Endothelial cell of umbilical vein (primary cell): ENCODE results near the gene RNF217. TPM values are rescaled to one million over a fixed set of nuclear protein-coding genes. Genes with fewer than 3 reads are reported as not detected.
A peak's percentile ranks its signal among the peaks of the same experiment; 100 is the strongest.

ENCODE experiments used
- BruUV-seq: library from RNA; stranded (reverse); fragments of 400-500 nt; replicated peaks from 2 replicates; lab custom pipeline; 2021; lab: Mats Ljungman, UMichigan
- CTCF ChIA-PET: fragments of 300-600, 350-600 bp; sonication (Branson Sonifier 250); formaldehyde crosslinking; loops from one replicate; lab custom pipeline; 2021; ENCODE audit warnings: antibody characterized with exemption, inconsistent platforms; lab: Charles Lee
- POLR2A ChIA-PET: fragments of 300-600, 350-600 bp; sonication (Branson Sonifier 250); formaldehyde crosslinking; loops from one replicate; lab custom pipeline; 2021; ENCODE audit warnings: antibody characterized with exemption, inconsistent platforms; lab: Charles Lee
- DNase-seq: peaks from one replicate; pipeline ENCODE4 v3.0.0-alpha.2; 2011; ENCODE audit warnings: low read depth, low spot score
- FAIRE-seq: peaks from 2 replicates; lab custom pipeline; 2011; peaks lifted over from hg19 to GRCh38; lab: Jason Lieb, UNC
- H2AFZ ChIP-seq: 2 replicates; pipeline ENCODE4 v1.6.0; 2012; ENCODE audit warnings: low read depth, low read length, control low read depth, inconsistent platforms
- H3K27ac ChIP-seq: 2 replicates; pipeline ENCODE4 v1.5.1; 2011; ENCODE audit warnings: low read depth, mild to moderate bottlenecking, control low read depth, low read length, moderate library complexity; ENCODE audit not compliant: insufficient read depth
- H3K27me3 ChIP-seq, 2 experiments: 2 replicates each; pipeline versions ENCODE4 v1.6.0 to v1.6.1; 2011; ENCODE audit warnings: low read length in 2 of 2, mixed read lengths in 1 of 2; ENCODE audit not compliant: control insufficient read depth in 2 of 2, insufficient read depth in 2 of 2
- H3K36me3 ChIP-seq, 2 experiments: 2 replicates in 1 of 2; 3 replicates in 1 of 2; pipeline ENCODE4 v1.5.1; 2011; ENCODE audit warnings: low read length in 2 of 2, mild to moderate bottlenecking in 1 of 2, moderate library complexity in 1 of 2; ENCODE audit not compliant: control insufficient read depth in 2 of 2, insufficient read depth in 2 of 2; ENCODE audit errors: extremely low read depth in 1 of 2
- H3K4me1 ChIP-seq: 3 replicates; pipeline ENCODE4 v1.5.1; 2011; ENCODE audit warnings: mild to moderate bottlenecking, low read length; ENCODE audit not compliant: control insufficient read depth, insufficient read depth; ENCODE audit errors: extremely low read depth
- H3K4me2 ChIP-seq: 2 replicates; pipeline ENCODE4 v1.6.1; 2011; ENCODE audit warnings: low read length, control low read depth, mixed read lengths; ENCODE audit not compliant: insufficient read depth
- H3K4me3 ChIP-seq, 3 experiments: fragments of 200-600 bp in 1 of 3; sonication (generic), shearing (Covaris generic) in 1 of 3; replicated peaks in 1 of 3; 2 replicates each; pipeline ENCODE4 v1.5.1; 2011 to 2016; ENCODE audit warnings: control low read depth in 3 of 3, low read length in 3 of 3, mild to moderate bottlenecking in 2 of 3, inconsistent platforms in 1 of 3, low read depth in 1 of 3, moderate library complexity in 1 of 3; ENCODE audit not compliant: insufficient read depth in 1 of 3
- H3K79me2 ChIP-seq: 2 replicates; pipeline ENCODE4 v1.6.0; 2012; ENCODE audit warnings: low read length, inconsistent platforms; ENCODE audit not compliant: control insufficient read depth, insufficient read depth
- H3K9ac ChIP-seq: replicated peaks from 2 replicates; pipeline ENCODE3; 2011; ENCODE audit warnings: low read length, control low read depth; ENCODE audit not compliant: insufficient read depth; ENCODE audit errors: extremely low read depth
- H3K9me1 ChIP-seq: replicated peaks from 3 replicates; pipeline ENCODE4 v1.6.0; 2011; ENCODE audit warnings: mild to moderate bottlenecking, low read length; ENCODE audit not compliant: control insufficient read depth, insufficient read depth; ENCODE audit errors: extremely low read depth
- H3K9me3 ChIP-seq: replicated peaks from 2 replicates; pipeline ENCODE4 v1.5.1; 2012; ENCODE audit warnings: low read length, inconsistent platforms; ENCODE audit not compliant: control insufficient read depth, insufficient read depth
- H4K20me1 ChIP-seq: replicated peaks from 2 replicates; pipeline ENCODE3; 2011; ENCODE audit warnings: mild to moderate bottlenecking, low read length; ENCODE audit not compliant: control insufficient read depth, insufficient read depth; ENCODE audit errors: extremely low read depth
- EZH2 ChIP-seq: IDR thresholded peaks from 2 replicates; pipeline ENCODE4 v1.6.1; 2012; ENCODE audit warnings: borderline replicate concordance, low read depth, mild to moderate bottlenecking, moderate library complexity, low read length, inconsistent platforms; ENCODE audit not compliant: severe bottlenecking
- FOS ChIP-seq: IDR thresholded peaks from 2 replicates; pipeline ENCODE4 v1.6.1; 2011; ENCODE audit warnings: mild to moderate bottlenecking, low read length, moderate library complexity, borderline replicate concordance; ENCODE audit not compliant: insufficient read depth
- JUN ChIP-seq: IDR thresholded peaks from 2 replicates; pipeline ENCODE4 v1.6.1; 2011; ENCODE audit warnings: borderline replicate concordance, low read depth; ENCODE audit not compliant: insufficient read length, insufficient read depth
- MYC ChIP-seq: IDR thresholded peaks from one replicate; pipeline ENCODE4 v1.6.1; 2011; ENCODE audit warnings: mild to moderate bottlenecking, low read depth, low read length
- POLR2A ChIP-seq: IDR thresholded peaks from 2 replicates; pipeline ENCODE4 v1.6.1; 2012; ENCODE audit warnings: low read depth, mild to moderate bottlenecking, control low read depth, low read length
- POLR2AphosphoS5 ChIP-seq: IDR thresholded peaks from 2 replicates; pipeline ENCODE4 v1.6.1; 2012; ENCODE audit warnings: low read depth, mild to moderate bottlenecking, control low read depth, low read length, moderate library complexity; ENCODE audit not compliant: insufficient read depth
- dilution Hi-C: fragments of 300-500 bp; cut with MboI; formaldehyde crosslinking; loops from one replicate; pipeline ENCODE4 v1.15.0; 2019; ENCODE audit warnings: low sequenced_read_pairs; ENCODE audit not compliant: extremely low pct_ligation_motif_present
- intact Hi-C: fragments of 100-400 bp; cut with micrococcal nuclease; formaldehyde crosslinking; loops from one replicate; pipeline ENCODE4 v1.10.0; 2022
- polyA plus RNA-seq, 4 experiments: library from polyadenylated mRNA; depleted of rRNA in 3 of 4; stranded (reverse) in 3 of 4; unstranded in 1 of 4; fragments of >200 nt; gene quantifications; 2 replicates each; pipeline versions ENCODE4 v1.2.1 to v1.2.3, GENCODE V29; 2011 to 2012; ENCODE audit warnings: missing spikeins in 1 of 4
- total RNA-seq: library from RNA; stranded (reverse); gene quantifications from 2 replicates; pipeline ENCODE4 v1.2.3, GENCODE V29; 2021
- TF ChIP-seq, protein P1 (sequence below): IDR thresholded peaks from 2 replicates; pipeline ENCODE4 v1.6.1; 2011; ENCODE audit not compliant: insufficient read depth, insufficient read length

RNF217 gene
- total and polyA plus RNA-seq, 2 donors (not counting 3 experiments of a cell fraction or from before 2014, with no cell fraction given) = 8.8 to 32.5 TPM

DNA sequence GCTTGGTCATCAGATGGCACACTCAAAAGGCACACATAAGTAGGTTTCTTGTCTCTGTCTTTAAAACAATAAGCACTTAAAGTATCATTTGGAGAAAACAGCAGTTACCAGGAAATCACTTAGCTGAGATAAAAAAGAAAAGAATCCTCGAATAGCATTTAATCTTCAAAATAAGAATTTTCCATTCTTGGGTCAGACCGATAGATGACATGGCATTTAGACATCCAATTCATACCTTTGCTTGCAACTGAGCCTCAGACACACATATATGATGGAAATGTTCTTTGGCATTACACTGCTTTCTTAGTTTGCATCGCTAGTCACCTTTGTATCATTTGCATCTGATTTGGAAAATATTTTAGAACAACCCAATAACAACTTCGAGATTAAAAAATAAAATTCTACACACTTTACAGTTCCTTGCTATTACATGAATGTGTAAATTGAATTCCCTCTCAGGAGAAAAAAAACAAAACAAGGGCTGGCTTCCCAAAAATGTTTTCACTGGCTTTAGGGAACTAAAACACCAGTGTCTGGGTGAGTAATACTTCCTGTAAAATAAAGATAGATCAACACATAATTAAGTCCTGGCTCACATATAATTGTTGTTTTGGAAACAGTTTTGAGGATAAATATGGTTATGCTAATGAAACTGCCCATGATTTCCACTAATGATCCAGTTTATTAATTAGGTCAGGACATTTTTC, 1.3 kb upstream of the RNF217 start:
- BruUV-seq = no TSS peak
- Histone ChIP-seq H3K79me2 (peaks cover 36% of the 10 kb centered on the region), H3K27me3 (no peaks in the 10 kb centered on the region), H3K9ac (peak overlapping the region; percentile 85), H3K9me3 (no peaks in the 10 kb centered on the region), H3K4me1 (peaks cover 31% of the 10 kb centered on the region), H3K4me2 (peak overlapping the region; percentile 94), H2AFZ (no peak overlapping the region), H3K9me1 (no peaks in the 10 kb centered on the region), H3K4me3 (peak overlapping the region; percentile 75 to 95 (median 93)), H4K20me1 (no peaks in the 10 kb centered on the region), H3K36me3 (no peaks in the 10 kb centered on the region), H3K27ac (peak overlapping the region; percentile 69)
- TF ChIP-seq EZH2 (no peak), FOS (peak; percentile 58), JUN (peak; percentile 38)
- ChIA-PET POLR2A (interaction anchor here (1.4 kb wide), 1 partner anchor 829 kb away, joined by 3 read pairs; no protein-coding TSS in a partner anchor), CTCF (interaction anchor here (1.0 to 1.1 kb wide), 3 partner anchors 90 to 153 kb away, joined by 3 to 11 read pairs (median 4); no protein-coding TSS in a partner anchor)
- peak; percentile 69 for DNase-seq
- intact Hi-C loops (loop anchor here (1.0 kb wide), 3 partner anchors 78 to 142 kb away; no protein-coding TSS in a partner anchor), dilution Hi-C loops (no loop called here)
- peak; percentile 37 for FAIRE-seq

DNA sequence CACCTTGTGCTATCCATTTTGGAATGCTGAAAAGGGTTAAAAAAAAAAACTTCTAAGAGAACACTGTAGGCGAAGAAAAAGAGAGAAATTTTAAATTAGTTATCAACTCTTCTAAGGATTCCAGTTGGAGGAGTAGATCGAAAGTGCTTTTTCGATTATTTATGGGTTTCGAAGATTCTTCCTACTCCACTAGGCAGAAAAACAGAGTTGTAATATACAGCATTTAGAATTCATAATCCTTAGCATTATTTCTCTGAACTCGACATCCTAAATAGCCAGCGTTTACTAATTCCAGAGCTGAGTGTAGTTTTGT, 817 bp upstream of the RNF217 start:
- H3K9me1 ChIP-seq = no peaks in the 10 kb centered on the region
- peak overlapping the region; percentile 85 for H3K9ac ChIP-seq
- peaks cover 36% of the 10 kb centered on the region for H3K4me1 ChIP-seq
- peak; percentile 26 for FAIRE-seq
- no peaks in the 10 kb centered on the region for H3K27me3 ChIP-seq
- ChIA-PET CTCF (interaction anchor here (0.7 to 1.1 kb wide), 4 partner anchors 16 to 152 kb away, joined by 3 to 11 read pairs (median 4); no protein-coding TSS in a partner anchor), POLR2A (interaction anchor here (1.4 kb wide), 1 partner anchor 829 kb away, joined by 3 read pairs; no protein-coding TSS in a partner anchor)
- BruUV-seq = TSS peak; percentile 64
- no peaks in the 10 kb centered on the region for H3K9me3 ChIP-seq
- H4K20me1 ChIP-seq = no peaks in the 10 kb centered on the region
- peak overlapping the region; percentile 75 to 95 (median 93) for H3K4me3 ChIP-seq
- no peak for DNase-seq
- no peaks in the 10 kb centered on the region for H3K36me3 ChIP-seq
- peak overlapping the region; percentile 69 for H3K27ac ChIP-seq
- TF ChIP-seq POLR2A (no peak), POLR2AphosphoS5 (no peak), MYC (no peak)
- TF ChIP-seq, protein P1, sequence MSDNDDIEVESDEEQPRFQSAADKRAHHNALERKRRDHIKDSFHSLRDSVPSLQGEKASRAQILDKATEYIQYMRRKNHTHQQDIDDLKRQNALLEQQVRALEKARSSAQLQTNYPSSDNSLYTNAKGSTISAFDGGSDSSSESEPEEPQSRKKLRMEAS = no peak
- peak overlapping the region; percentile 53 for H2AFZ ChIP-seq
- peak overlapping the region; percentile 94 for H3K4me2 ChIP-seq
- intact Hi-C loops = loop anchor here (1.0 kb wide), 3 partner anchors 78 to 142 kb away; no protein-coding TSS in a partner anchor
- H3K79me2 ChIP-seq = peaks cover 41% of the 10 kb centered on the region
- dilution Hi-C loops = no loop called here
